Measurements from ENCODE around the gene MBD3L1.

GRCh38 chr19:8840708-8841107, 8.5 kb downstream of the MBD3L1 start:
- no peak for TF ChIP-seq CTCF (IDR thresholded peaks at IDR 0.05)
- no peak for TF ChIP-seq ZFX (IDR thresholded peaks at IDR 0.05; ENCODE audit: borderline replicate concordance)
